Activated CD4-positive, alpha-beta T cell treated with anti-CD3 and anti-CD28 coated beads for 36 hours (primary cell): ENCODE results near the gene VAV2. TPM values are rescaled to one million over a fixed set of nuclear protein-coding genes. Genes with fewer than 3 reads are reported as not detected.

ENCODE experiments used
- ATAC-seq: fragments of 200-7000 bp; cut with Tn5 transposase; one replicate; pipeline ENCODE4 v1.10.0; 2021; ENCODE audit warnings: mild to moderate bottlenecking, moderate library complexity
- CTCF ChIA-PET: fragments of 350-600 bp; sonication (Branson Sonifier 250); formaldehyde crosslinking; loops from one replicate; lab custom pipeline; 2021; ENCODE audit warnings: antibody characterized with exemption; lab: Charles Lee
- POLR2A ChIA-PET: fragments of 350-600 bp; sonication (Branson Sonifier 250); formaldehyde crosslinking; loops from one replicate; lab custom pipeline; 2021; ENCODE audit warnings: antibody characterized with exemption, inconsistent platforms; lab: Charles Lee
- DNase-seq: peaks from one replicate; pipeline ENCODE4 v3.0.0-alpha.2; 2020
- H3K27ac Mint-ChIP-seq: one replicate; pipeline ENCODE4 v1.8.0; 2021; ENCODE audit warnings: mixed read lengths
- H3K27me3 Mint-ChIP-seq: one replicate; pipeline ENCODE4 v1.8.0; 2021; ENCODE audit warnings: mixed read lengths
- H3K36me3 Mint-ChIP-seq: one replicate; pipeline ENCODE4 v1.8.0; 2021; ENCODE audit warnings: low read depth, mixed read lengths
- H3K4me1 Mint-ChIP-seq: one replicate; pipeline ENCODE4 v1.8.0; 2021; ENCODE audit warnings: mixed read lengths
- H3K4me3 Mint-ChIP-seq: one replicate; pipeline ENCODE4 v1.8.0; 2021; ENCODE audit warnings: mild to moderate bottlenecking, moderate library complexity, mixed read lengths
- H3K9me3 Mint-ChIP-seq: one replicate; pipeline ENCODE4 v1.8.0; 2021; ENCODE audit warnings: low read depth, mixed read lengths
- intact Hi-C, 2 experiments: fragments of 100-400 bp; cut with DNase I in 1 of 2; cut with micrococcal nuclease in 1 of 2; formaldehyde crosslinking; loops; one replicate each; pipeline versions ENCODE4 v1.14.2 to v1.15.1; 2022 to 2024; cut with DNase I, micrococcal nuclease
- total RNA-seq, 2 experiments: library from RNA; stranded (reverse); gene quantifications; one replicate each; pipeline ENCODE4 v1.2.3, GENCODE V29; 2021

VAV2 gene
- total RNA-seq, 2 experiments from 2014 or later, result 5.1 to 6.5 TPM

DNA sequence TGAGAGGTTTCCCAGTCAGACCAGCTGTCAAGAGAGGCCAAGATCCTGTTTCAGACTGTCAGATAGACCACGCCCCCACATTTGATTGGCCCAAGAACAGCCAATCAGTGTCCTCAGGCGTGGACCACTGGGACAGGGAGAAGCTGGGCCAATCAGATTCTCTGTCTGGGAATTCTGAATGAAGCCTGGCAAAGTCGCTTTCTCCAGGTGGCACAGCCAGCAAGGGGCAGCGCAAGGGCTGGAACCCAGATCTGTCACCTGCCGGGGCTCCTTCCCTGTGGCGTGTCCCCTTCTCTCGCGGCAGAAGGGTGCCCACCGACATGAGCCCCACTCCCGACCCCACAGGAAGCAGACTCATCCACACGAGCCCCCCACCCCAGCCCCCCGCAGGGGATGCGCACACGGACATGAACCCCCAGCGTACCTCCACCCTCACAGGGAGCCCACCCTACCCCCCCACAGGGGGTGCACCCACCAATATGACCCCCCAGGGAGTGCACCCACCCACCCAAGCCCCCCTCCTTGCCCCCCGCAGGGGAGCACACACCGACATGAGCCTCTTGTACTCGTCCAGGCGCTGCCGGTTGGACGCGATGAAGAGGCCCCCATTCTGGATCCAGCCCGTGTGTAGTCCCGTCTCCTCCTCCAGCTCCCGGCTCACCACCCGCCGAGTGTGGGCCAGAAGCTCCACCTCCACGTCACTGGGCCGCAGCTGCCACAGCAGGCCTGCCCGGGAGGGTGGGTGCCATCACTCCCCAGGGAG lies 260.1 kb downstream of the VAV2 start:
- ChIA-PET CTCF (interaction anchor here (1.7 to 2.2 kb wide), 2 partner anchors 10 to 142 kb away, joined by 6 read pairs; no protein-coding TSS in a partner anchor), POLR2A (no interaction called here)
- Mint-ChIP-seq H3K36me3 (no peaks in the 10 kb centered on the region), H3K27ac (no peak overlapping the region), H3K4me3 (no peak overlapping the region), H3K4me1 (peaks cover 1% of the 10 kb centered on the region), H3K27me3 (no peaks in the 10 kb centered on the region), H3K9me3 (no peaks in the 10 kb centered on the region)
- DNase-seq (no peak), ATAC-seq (no peak)
- intact Hi-C loops, result no loop called here

GRCh38 chr9:133730994-133731715 lies 261.0 kb downstream of the VAV2 start:
- Mint-ChIP-seq H3K27ac (no peak overlapping the region), H3K36me3 (no peaks in the 10 kb centered on the region), H3K27me3 (no peaks in the 10 kb centered on the region), H3K9me3 (no peaks in the 10 kb centered on the region), H3K4me3 (no peak overlapping the region), H3K4me1 (peaks cover 9% of the 10 kb centered on the region)
- ATAC-seq (no peak), DNase-seq (no peak)
- ChIA-PET POLR2A (no interaction called here), CTCF (interaction anchor here (1.7 to 3.0 kb wide), 3 partner anchors 11 to 142 kb away, joined by 6 to 11 read pairs (median 6); no protein-coding TSS in a partner anchor)
- intact Hi-C loops, result no loop called here

DNA sequence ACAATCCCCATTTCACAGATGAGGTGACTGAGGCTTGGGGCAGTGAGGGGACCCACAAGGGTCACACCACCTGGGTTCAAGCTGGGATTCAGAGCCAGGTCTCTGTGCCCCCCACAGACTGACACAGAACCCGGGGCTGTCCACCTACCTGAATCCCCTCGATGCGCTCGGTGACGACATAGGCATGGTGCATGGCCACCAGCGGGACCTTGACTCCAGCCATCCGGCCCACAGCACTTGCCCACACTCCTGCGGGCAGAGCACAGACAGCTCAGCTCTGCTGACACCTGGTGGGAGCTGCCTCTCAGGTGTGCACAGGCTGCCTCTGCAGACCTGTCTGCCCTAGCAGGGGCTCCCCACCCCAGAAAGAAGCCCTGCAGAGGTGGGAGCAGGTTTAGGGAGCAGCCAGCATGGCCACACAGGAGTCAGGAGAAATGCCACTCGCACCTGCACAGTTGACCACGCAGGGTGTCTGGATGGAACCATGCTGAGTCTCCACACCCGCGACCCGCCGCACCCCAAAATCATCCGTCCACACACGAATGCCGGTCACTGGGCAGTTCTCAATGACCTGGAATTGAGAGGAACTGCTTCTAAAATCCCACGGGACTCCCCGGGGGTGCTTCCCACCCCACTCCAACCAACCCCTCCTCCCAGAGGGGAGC lies 262.4 kb downstream of the VAV2 start:
- Mint-ChIP-seq H3K27ac (no peak overlapping the region), H3K36me3 (no peaks in the 10 kb centered on the region), H3K9me3 (no peaks in the 10 kb centered on the region), H3K4me3 (no peak overlapping the region), H3K27me3 (no peaks in the 10 kb centered on the region), H3K4me1 (peaks cover 12% of the 10 kb centered on the region)
- no peak for DNase-seq
- ATAC-seq, result no peak
- ChIA-PET CTCF (interaction anchor here (0.6 to 3.0 kb wide), 3 partner anchors 13 to 140 kb away, joined by 3 to 11 read pairs (median 6); no protein-coding TSS in a partner anchor), POLR2A (no interaction called here)
- intact Hi-C loops, result loop anchor here in 1 of 2 experiments (5.0 kb wide), 1 partner anchor 197 kb away; the partner anchor contains the start of gene ADAMTSL2

DNA sequence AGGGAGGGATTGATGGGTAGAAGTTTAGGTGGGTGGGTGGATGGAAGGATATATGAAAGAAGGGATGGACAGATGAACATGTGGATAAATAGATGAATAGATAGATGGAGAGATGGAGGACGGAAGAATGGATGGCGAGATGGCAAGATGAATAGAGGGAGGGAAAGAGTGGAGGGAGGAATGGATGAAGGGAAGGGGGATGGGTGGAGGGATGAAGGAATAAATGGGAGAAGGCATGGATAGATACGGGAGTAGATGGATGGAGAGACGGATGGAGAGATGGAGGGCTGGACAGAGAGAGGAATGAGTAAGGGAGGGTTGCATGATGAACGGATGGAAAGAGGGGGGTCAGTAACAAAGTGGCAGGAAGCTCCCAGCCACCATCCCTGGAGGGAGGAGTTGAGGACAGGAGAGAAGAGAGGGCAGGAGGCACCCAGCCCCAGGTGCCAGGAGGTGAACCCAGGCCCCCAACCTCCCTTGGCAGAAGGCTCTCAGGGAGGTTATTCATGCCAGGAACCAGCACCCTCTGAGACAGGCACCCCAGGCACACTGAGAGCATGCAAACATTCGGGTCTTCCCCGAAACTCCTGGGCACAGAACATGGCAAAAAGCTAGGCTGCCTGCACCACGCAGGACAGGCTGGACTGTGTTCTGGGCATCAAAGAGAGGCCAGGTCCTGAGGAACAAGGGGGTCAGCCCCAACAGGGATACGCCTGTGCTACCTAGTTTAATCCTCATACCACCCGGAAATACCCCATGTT lies 263.1 kb downstream of the VAV2 start:
- no peaks in the 10 kb centered on the region for H3K36me3 Mint-ChIP-seq
- intact Hi-C loops, result loop anchor here in 1 of 2 experiments (5.0 kb wide), 1 partner anchor 197 kb away; the partner anchor contains the start of gene ADAMTSL2
- H3K27ac Mint-ChIP-seq, result no peak overlapping the region
- no peak for DNase-seq
- POLR2A ChIA-PET, result no interaction called here
- H3K9me3 Mint-ChIP-seq, result no peaks in the 10 kb centered on the region
- no peak for ATAC-seq
- H3K4me1 Mint-ChIP-seq, result peaks cover 12% of the 10 kb centered on the region
- H3K27me3 Mint-ChIP-seq, result no peaks in the 10 kb centered on the region
- H3K4me3 Mint-ChIP-seq, result no peak overlapping the region
- CTCF ChIA-PET, result interaction anchor here (0.6 to 3.0 kb wide), 2 partner anchors 14 to 128 kb away, joined by 3 to 11 read pairs; no protein-coding TSS in a partner anchor

DNA sequence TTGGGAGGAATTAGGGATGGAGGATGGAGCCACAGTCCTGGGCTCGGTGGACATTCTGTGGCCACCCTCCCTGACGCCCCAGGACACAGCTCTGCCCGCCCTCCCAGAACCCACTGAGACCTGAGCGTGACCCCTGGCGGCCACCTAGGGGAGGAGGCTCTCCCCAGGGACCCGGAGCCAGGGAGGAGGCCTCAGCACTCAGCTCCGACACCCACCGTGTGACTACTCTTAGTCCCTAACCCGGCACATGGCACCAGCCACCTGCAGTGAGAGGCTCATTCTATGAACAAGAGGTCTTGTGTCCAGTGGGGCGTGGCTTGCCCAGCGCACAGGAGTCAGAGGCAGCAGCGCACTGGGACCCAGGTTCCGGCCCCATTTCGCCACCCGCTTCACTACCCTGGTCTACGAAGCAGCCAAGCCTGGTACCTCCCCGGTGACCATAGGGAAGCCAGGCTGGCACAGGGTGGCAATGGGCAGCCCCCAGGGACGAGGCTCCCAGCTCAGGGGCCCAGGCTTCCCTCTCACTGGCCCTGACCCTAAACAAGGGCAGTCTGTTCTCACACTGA lies 264.2 kb downstream of the VAV2 start:
- Mint-ChIP-seq H3K9me3 (no peaks in the 10 kb centered on the region), H3K4me1 (peaks cover 12% of the 10 kb centered on the region), H3K36me3 (no peaks in the 10 kb centered on the region), H3K4me3 (no peak overlapping the region), H3K27me3 (no peaks in the 10 kb centered on the region), H3K27ac (no peak overlapping the region)
- ATAC-seq (no peak), DNase-seq (no peak)
- ChIA-PET CTCF (interaction anchor here (0.6 to 3.0 kb wide), 10 partner anchors 8 to 266 kb away, joined by 3 to 11 read pairs (median 4); no protein-coding TSS in a partner anchor), POLR2A (no interaction called here)
- intact Hi-C loops, result loop anchor here in 1 of 2 experiments (5.0 kb wide), 1 partner anchor 196 kb away; the partner anchor contains the start of gene ADAMTSL2

GRCh38 chr9:133727277-133727875 lies 264.7 kb downstream of the VAV2 start:
- ChIA-PET CTCF (interaction anchor here (0.7 to 1.5 kb wide), 22 partner anchors 9 to 489 kb away, joined by 3 to 8 read pairs (median 4); partner anchors contain the start of gene SARDH), POLR2A (no interaction called here)
- Mint-ChIP-seq H3K36me3 (no peaks in the 10 kb centered on the region), H3K27me3 (no peaks in the 10 kb centered on the region), H3K4me3 (no peak overlapping the region), H3K27ac (no peak overlapping the region), H3K9me3 (no peaks in the 10 kb centered on the region), H3K4me1 (peaks cover 12% of the 10 kb centered on the region)
- peak; percentile 68 for ATAC-seq
- intact Hi-C loops, result loop anchor here in 1 of 2 experiments (5.0 kb wide), 1 partner anchor 195 kb away; the partner anchor contains the start of gene ADAMTSL2
- DNase-seq, result peak; percentile 57

GRCh38 chr9:133726401-133727276 lies 265.5 kb downstream of the VAV2 start:
- DNase-seq (peak; percentile 81), ATAC-seq (peak; percentile 80)
- CTCF ChIA-PET, result interaction anchor here (0.7 to 1.6 kb wide), 23 partner anchors 10 to 488 kb away, joined by 3 to 8 read pairs (median 4); partner anchors contain the start of gene SARDH
- Mint-ChIP-seq H3K4me1 (peaks cover 12% of the 10 kb centered on the region), H3K27ac (no peak overlapping the region), H3K9me3 (no peaks in the 10 kb centered on the region), H3K4me3 (no peak overlapping the region), H3K36me3 (no peaks in the 10 kb centered on the region), H3K27me3 (no peaks in the 10 kb centered on the region)
- POLR2A ChIA-PET, result no interaction called here
- intact Hi-C loops, result loop anchor here (1.0 to 5.0 kb wide), 5 partner anchors 70 to 194 kb away; partner anchors contain the start of gene ADAMTSL2 (in 1 of the 2)

DNA sequence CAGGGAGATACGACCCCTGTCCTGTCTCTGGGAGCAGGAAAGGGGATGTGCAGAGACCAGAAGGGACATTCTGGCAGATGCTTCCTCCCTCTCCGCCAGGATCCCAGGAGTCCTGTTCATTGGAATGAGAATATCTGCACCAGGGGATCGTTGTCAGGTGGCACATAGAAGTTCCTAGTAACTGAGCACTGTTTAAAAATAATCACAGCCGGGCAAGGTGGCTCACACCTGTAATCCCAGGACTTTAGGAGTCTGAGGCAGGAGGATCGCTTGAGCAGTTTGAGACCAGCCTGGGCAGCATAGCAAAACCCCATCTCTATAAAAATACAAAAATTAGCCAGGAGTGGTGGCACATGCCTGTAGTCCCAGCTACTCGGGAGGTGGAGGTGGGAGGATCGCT lies 266.2 kb downstream of the VAV2 start:
- no peak for ATAC-seq
- DNase-seq, result no peak
- Mint-ChIP-seq H3K4me1 (peaks cover 12% of the 10 kb centered on the region), H3K4me3 (no peak overlapping the region), H3K36me3 (no peaks in the 10 kb centered on the region), H3K27ac (no peak overlapping the region), H3K27me3 (no peaks in the 10 kb centered on the region), H3K9me3 (no peaks in the 10 kb centered on the region)
- intact Hi-C loops, result loop anchor here (1.0 to 5.0 kb wide), 5 partner anchors 70 to 194 kb away; partner anchors contain the start of gene ADAMTSL2 (in 1 of the 2)
- CTCF ChIA-PET, result interaction anchor here (1.4 to 1.6 kb wide), 2 partner anchors 12 to 67 kb away, joined by 3 to 6 read pairs; partner anchors contain the start of gene SARDH
- POLR2A ChIA-PET, result no interaction called here

GRCh38 chr9:133718563-133719315 lies 273.4 kb downstream of the VAV2 start:
- H3K27me3 Mint-ChIP-seq, result no peaks in the 10 kb centered on the region
- intact Hi-C loops, result no loop called here
- H3K27ac Mint-ChIP-seq, result no peak overlapping the region
- DNase-seq (no peak), ATAC-seq (no peak)
- ChIA-PET POLR2A (no interaction called here), CTCF (no interaction called here)
- peaks cover 3% of the 10 kb centered on the region for H3K4me1 Mint-ChIP-seq
- H3K36me3 Mint-ChIP-seq, result peaks cover 3% of the 10 kb centered on the region
- H3K4me3 Mint-ChIP-seq, result no peak overlapping the region
- H3K9me3 Mint-ChIP-seq, result peaks cover 3% of the 10 kb centered on the region
